Measurements from ENCODE around the gene ROR1. TPM values are rescaled to one million over a fixed set of nuclear protein-coding genes. Genes with fewer than 3 reads are reported as not detected.

The ROR1 gene
- total RNA-seq, 1 experiment from 2014 or later = 37.2 TPM

DNA sequence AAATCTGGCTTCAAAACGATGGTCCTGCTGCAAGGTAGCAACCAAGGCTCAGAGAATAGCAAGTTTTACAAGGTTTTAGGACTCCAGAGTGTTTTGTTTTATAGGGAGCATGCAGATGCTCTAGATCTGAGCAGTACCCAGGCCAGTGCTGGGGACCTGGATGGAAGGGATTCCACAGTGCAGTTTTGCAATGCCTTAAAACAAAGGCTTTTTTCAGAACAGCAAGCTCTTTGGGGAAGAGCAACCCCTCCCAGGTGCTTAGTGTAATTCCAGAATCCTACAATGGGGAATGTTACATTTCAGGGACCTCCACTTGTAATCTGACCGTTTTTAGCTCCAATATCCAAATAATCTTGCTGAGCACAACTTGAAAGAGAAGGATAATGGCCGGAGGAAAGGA lies 6.7 kb downstream of the ROR1 start:
- Mint-ChIP-seq H3K4me1 (ENCODE audit: low read depth, unreplicated experiment) (peaks cover 6% of the 10 kb centered on the region), H3K36me3 (ENCODE audit: insufficient read depth, unreplicated experiment) (no peaks in the 10 kb centered on the region), H3K9me3 (ENCODE audit: unreplicated experiment) (no peaks in the 10 kb centered on the region), H3K27me3 (ENCODE audit: insufficient read depth, unreplicated experiment) (no peaks in the 10 kb centered on the region), H3K4me3 (ENCODE audit: unreplicated experiment) (no peak overlapping the region), H3K27ac (ENCODE audit: unreplicated experiment) (no peak overlapping the region)
- no TSS peak for BruUV-seq (replicated peaks)
- TF ChIP-seq, protein P1, sequence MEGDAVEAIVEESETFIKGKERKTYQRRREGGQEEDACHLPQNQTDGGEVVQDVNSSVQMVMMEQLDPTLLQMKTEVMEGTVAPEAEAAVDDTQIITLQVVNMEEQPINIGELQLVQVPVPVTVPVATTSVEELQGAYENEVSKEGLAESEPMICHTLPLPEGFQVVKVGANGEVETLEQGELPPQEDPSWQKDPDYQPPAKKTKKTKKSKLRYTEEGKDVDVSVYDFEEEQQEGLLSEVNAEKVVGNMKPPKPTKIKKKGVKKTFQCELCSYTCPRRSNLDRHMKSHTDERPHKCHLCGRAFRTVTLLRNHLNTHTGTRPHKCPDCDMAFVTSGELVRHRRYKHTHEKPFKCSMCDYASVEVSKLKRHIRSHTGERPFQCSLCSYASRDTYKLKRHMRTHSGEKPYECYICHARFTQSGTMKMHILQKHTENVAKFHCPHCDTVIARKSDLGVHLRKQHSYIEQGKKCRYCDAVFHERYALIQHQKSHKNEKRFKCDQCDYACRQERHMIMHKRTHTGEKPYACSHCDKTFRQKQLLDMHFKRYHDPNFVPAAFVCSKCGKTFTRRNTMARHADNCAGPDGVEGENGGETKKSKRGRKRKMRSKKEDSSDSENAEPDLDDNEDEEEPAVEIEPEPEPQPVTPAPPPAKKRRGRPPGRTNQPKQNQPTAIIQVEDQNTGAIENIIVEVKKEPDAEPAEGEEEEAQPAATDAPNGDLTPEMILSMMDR (IDR thresholded peaks at IDR 0.05; ENCODE audit: insufficient read depth in 1 of 2, low read depth in 1 of 2, low read length in 1 of 2, severe bottlenecking in 1 of 2, unreplicated experiment in 1 of 2) = no peak
- no peak overlapping the region for H3K4me3 ChIP-seq (ENCODE audit: low read depth, low read length)
- H3K36me3 ChIP-seq (ENCODE audit: control insufficient read depth, insufficient read depth, low read length) = no peaks in the 10 kb centered on the region
- ChIA-PET CTCF (interaction anchor here (1.2 kb wide), 1 partner anchor 106 kb away, joined by 4 read pairs; no protein-coding TSS in a partner anchor), POLR2A (no interaction called here)
- H3K4me1 ChIP-seq = peaks cover 5% of the 10 kb centered on the region; the same call in 1 of the 2 replicates
- no peaks in the 10 kb centered on the region for H3K27me3 ChIP-seq (replicated peaks; ENCODE audit: control insufficient read depth, insufficient read depth, low read length)
- DNase-seq = no peak
- intact Hi-C loops (cut with micrococcal nuclease; ENCODE audit: unreplicated experiment) = no loop called here
- H3K9me3 ChIP-seq = no peaks in the 10 kb centered on the region

DNA sequence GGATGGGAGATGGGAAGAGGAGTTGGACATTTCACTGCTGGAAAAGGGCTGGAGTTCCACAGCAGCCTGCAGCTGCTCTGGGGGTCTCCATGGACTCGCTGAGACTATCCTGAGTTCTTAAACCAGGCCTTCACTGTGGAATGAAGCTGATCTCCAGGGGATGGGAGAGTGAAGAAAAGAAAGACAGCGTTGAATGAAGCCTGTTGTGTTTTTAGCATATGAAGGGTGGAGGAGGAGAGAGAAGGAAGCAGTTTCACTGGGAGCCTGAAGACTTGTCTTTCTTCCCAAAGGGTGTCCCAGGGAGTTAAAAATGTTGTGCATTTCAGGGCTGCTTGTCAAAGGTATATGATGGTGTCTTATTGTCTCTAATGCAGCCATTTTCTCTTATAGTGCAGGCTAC lies 9.2 kb downstream of the ROR1 start:
- Histone ChIP-seq H3K4me1 (no peaks in the 10 kb centered on the region), H3K9me3 (no peaks in the 10 kb centered on the region), H3K27me3 (replicated peaks; ENCODE audit: control insufficient read depth, insufficient read depth, low read length) (no peaks in the 10 kb centered on the region), H3K4me3 (ENCODE audit: low read depth, low read length) (no peak overlapping the region), H3K36me3 (ENCODE audit: control insufficient read depth, insufficient read depth, low read length) (no peaks in the 10 kb centered on the region)
- ChIA-PET POLR2A (no interaction called here), CTCF (no interaction called here)
- Mint-ChIP-seq H3K4me3 (ENCODE audit: unreplicated experiment) (no peak overlapping the region), H3K4me1 (ENCODE audit: low read depth, unreplicated experiment) (peaks cover 6% of the 10 kb centered on the region), H3K27ac (ENCODE audit: unreplicated experiment) (no peak overlapping the region), H3K36me3 (ENCODE audit: insufficient read depth, unreplicated experiment) (no peaks in the 10 kb centered on the region), H3K9me3 (ENCODE audit: unreplicated experiment) (no peaks in the 10 kb centered on the region), H3K27me3 (ENCODE audit: insufficient read depth, unreplicated experiment) (no peaks in the 10 kb centered on the region)
- intact Hi-C loops (cut with micrococcal nuclease; ENCODE audit: unreplicated experiment) = no loop called here
- TF ChIP-seq, protein P1 (IDR thresholded peaks at IDR 0.05; ENCODE audit: insufficient read depth in 1 of 2, low read depth in 1 of 2, low read length in 1 of 2, severe bottlenecking in 1 of 2, unreplicated experiment in 1 of 2) = no peak
- no peak for DNase-seq
- no TSS peak for BruUV-seq (replicated peaks)

DNA sequence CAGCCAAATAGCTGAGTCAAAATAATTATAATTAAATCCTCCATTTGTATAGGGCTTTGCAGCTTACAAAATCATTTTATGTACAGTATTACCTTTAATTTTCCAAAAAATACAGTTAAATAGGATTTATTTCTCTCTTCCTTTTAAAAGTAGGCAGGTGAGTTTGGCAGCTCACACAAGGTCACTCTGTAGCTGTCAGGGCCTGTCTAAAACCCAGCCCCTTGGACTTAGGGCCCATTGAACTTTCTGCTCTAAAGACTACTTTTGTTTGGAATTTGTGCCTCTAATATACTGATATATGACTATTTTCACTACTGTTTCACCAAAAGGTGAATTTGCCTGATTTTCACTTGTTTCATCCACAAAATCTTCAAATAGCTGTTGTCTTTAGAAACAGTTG lies 10.3 kb downstream of the ROR1 start:
- Mint-ChIP-seq H3K27me3 (ENCODE audit: insufficient read depth, unreplicated experiment) (no peaks in the 10 kb centered on the region), H3K36me3 (ENCODE audit: insufficient read depth, unreplicated experiment) (peaks cover 1% of the 10 kb centered on the region), H3K4me1 (ENCODE audit: low read depth, unreplicated experiment) (peaks cover 7% of the 10 kb centered on the region)

More for the DNA sequence above, 10.3 kb downstream of the ROR1 start:
- Histone ChIP-seq H3K4me1 (no peaks in the 10 kb centered on the region), H3K36me3 (ENCODE audit: control insufficient read depth, insufficient read depth, low read length) (no peaks in the 10 kb centered on the region), H3K9me3 (no peaks in the 10 kb centered on the region), H3K27me3 (replicated peaks; ENCODE audit: control insufficient read depth, insufficient read depth, low read length) (no peaks in the 10 kb centered on the region), H3K4me3 (ENCODE audit: low read depth, low read length) (no peak overlapping the region)
- BruUV-seq (replicated peaks) = no TSS peak
- H3K27ac Mint-ChIP-seq (ENCODE audit: unreplicated experiment) = no peak overlapping the region
- TF ChIP-seq, protein P1 (IDR thresholded peaks at IDR 0.05; ENCODE audit: insufficient read depth in 1 of 2, low read depth in 1 of 2, low read length in 1 of 2, severe bottlenecking in 1 of 2, unreplicated experiment in 1 of 2) = no peak
- no peak overlapping the region for H3K4me3 Mint-ChIP-seq (ENCODE audit: unreplicated experiment)
- H3K9me3 Mint-ChIP-seq (ENCODE audit: unreplicated experiment) = no peaks in the 10 kb centered on the region
- ChIA-PET CTCF (interaction anchor here (1.0 kb wide), 1 partner anchor 92 kb away, joined by 3 read pairs; no protein-coding TSS in a partner anchor), POLR2A (no interaction called here)
- intact Hi-C loops (cut with micrococcal nuclease; ENCODE audit: unreplicated experiment) = no loop called here
- DNase-seq = no peak

All from Caco-2 (cell line).